Calu3 (cell line): ENCODE results near the gene TRAPPC6A. TPM values are rescaled to one million over a fixed set of nuclear protein-coding genes. Genes with fewer than 3 reads are reported as not detected.
A peak's percentile ranks its signal among the peaks of the same experiment; 100 is the strongest.

Source experiments
- BruUV-seq: library from RNA; stranded (reverse); fragments of 400-500 nt; replicated peaks from 2 replicates; lab custom pipeline; 2021; lab: Mats Ljungman, UMichigan
- CTCF ChIA-PET: fragments of 300-600 bp; sonication (Branson Sonifier 250); formaldehyde crosslinking; loops from one replicate; lab custom pipeline; 2022; ENCODE audit warnings: antibody characterized with exemption; lab: Charles Lee
- DNase-seq: peaks from one replicate; pipeline ENCODE4 v3.0.0; 2022
- H3K27ac Mint-ChIP-seq: one replicate; pipeline ENCODE4 v1.8.0; 2022; ENCODE audit warnings: mixed read lengths; ENCODE audit not compliant: unreplicated experiment
- H3K27me3 Mint-ChIP-seq: one replicate; pipeline ENCODE4 v1.8.0; 2022; ENCODE audit warnings: mixed read lengths; ENCODE audit not compliant: unreplicated experiment
- H3K36me3 Mint-ChIP-seq: one replicate; pipeline ENCODE4 v1.8.0; 2022; ENCODE audit warnings: mild to moderate bottlenecking, moderate library complexity, mixed read lengths; ENCODE audit not compliant: insufficient read depth, unreplicated experiment
- H3K4me1 Mint-ChIP-seq: one replicate; pipeline ENCODE4 v1.8.0; 2022; ENCODE audit warnings: mild to moderate bottlenecking, low read depth, mixed read lengths; ENCODE audit not compliant: unreplicated experiment
- H3K4me3 Mint-ChIP-seq: one replicate; pipeline ENCODE4 v1.8.0; 2022; ENCODE audit warnings: mild to moderate bottlenecking, low read depth, moderate library complexity, mixed read lengths; ENCODE audit not compliant: unreplicated experiment
- H3K9me3 Mint-ChIP-seq: one replicate; pipeline ENCODE4 v1.8.0; 2022; ENCODE audit warnings: low read depth, mixed read lengths; ENCODE audit not compliant: unreplicated experiment
- intact Hi-C: fragments of 100-400 bp; cut with micrococcal nuclease; formaldehyde crosslinking; loops from one replicate; pipeline ENCODE4 v1.10.0; 2022; ENCODE audit not compliant: unreplicated experiment
- total RNA-seq: library from RNA; stranded (reverse); gene quantifications from 2 replicates; pipeline ENCODE4 v1.2.3, GENCODE V29; 2022
- TF ChIP-seq, protein P1 (sequence below): fragments of 200-600 bp; IDR thresholded peaks from one replicate; pipeline ENCODE4 v1.8.0; 2022; ENCODE audit warnings: antibody characterized with exemption; ENCODE audit not compliant: unreplicated experiment

The TRAPPC6A gene
- total RNA-seq, 1 experiment from 2014 or later = 55.7 TPM

DNA sequence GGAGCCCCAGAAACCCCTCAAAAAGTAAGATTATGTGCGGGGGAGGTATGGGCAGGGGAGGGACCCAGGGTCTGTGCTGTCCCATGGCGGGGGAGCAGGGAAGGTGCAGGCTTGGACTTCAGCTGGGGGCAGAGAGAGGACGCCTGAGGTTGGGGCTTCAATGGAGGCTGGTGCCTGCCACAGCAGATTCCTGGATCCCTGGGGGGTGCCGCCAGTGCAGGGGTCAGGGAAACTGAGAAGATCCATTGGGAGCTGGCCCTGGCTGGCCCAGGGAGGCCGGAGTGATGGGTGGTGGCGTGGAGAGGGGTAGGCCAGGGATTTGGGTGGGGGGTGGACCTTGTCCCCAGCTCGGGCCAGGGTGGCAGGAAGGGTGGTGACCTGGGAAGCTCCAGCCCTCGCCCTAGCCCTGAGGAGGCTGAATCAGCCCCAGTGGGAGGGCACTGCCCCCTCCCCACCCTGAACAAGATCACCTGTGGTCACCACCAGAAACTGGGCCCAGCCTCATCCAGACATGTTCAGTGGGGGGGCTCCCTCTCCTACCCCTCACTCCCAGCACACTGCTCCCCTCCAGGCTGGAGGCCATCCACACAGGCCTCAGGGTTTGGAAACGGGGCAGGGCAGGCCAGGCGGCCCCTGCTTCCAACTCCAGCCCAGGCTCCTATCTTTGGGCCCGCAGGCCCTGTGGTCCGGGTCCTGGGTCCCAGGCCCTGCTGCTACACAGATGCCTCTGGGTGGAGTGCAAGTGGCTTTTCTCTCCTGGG is 18.6 kb downstream of the TRAPPC6A start:
- H3K36me3 Mint-ChIP-seq = peaks cover 65% of the 10 kb centered on the region
- intact Hi-C loops = no loop called here
- TF ChIP-seq, protein P1, sequence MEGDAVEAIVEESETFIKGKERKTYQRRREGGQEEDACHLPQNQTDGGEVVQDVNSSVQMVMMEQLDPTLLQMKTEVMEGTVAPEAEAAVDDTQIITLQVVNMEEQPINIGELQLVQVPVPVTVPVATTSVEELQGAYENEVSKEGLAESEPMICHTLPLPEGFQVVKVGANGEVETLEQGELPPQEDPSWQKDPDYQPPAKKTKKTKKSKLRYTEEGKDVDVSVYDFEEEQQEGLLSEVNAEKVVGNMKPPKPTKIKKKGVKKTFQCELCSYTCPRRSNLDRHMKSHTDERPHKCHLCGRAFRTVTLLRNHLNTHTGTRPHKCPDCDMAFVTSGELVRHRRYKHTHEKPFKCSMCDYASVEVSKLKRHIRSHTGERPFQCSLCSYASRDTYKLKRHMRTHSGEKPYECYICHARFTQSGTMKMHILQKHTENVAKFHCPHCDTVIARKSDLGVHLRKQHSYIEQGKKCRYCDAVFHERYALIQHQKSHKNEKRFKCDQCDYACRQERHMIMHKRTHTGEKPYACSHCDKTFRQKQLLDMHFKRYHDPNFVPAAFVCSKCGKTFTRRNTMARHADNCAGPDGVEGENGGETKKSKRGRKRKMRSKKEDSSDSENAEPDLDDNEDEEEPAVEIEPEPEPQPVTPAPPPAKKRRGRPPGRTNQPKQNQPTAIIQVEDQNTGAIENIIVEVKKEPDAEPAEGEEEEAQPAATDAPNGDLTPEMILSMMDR = no peak
- no peak for DNase-seq
- BruUV-seq = no TSS peak
- H3K4me3 Mint-ChIP-seq = no peak overlapping the region
- no peak overlapping the region for H3K27ac Mint-ChIP-seq
- peaks cover 25% of the 10 kb centered on the region for H3K27me3 Mint-ChIP-seq
- peaks cover 51% of the 10 kb centered on the region for H3K4me1 Mint-ChIP-seq
- no peaks in the 10 kb centered on the region for H3K9me3 Mint-ChIP-seq
- CTCF ChIA-PET = no interaction called here

DNA sequence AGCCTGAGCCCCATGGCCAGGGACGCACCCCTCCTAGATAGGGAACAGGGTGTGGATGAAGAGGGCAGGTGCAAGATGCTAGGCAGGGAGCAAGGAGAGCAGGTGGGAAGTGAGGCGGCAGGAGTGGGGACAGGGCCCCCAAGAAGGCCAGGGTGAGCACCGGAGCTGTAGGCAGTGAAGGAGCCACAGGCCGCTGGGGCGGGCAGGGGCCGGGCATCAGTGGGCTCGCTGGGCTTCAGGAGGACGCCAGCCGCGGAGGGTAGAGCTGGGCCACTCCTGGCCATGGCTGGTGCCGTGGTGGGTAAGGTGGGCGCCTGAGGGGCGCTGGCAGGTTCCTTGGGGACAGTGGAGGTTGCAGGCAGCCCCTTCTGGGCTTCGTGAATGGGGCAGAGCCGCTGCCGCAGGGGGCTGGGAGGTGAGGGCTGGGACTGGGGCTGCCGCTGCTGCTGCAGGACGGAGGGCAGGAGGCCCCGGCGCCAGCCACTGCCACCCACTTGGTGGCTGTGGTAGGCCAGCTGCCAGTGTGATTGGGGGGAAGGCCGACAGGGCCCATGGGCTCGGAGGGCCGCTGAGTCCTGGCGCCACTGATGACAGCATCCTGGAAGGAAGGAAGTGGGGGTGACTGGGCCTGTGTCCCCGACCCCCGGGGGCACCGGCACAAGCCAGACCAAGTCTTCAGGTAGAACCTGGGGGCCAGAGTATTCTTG is 19.4 kb downstream of the TRAPPC6A start:
- peak overlapping the region; percentile 28 for H3K27ac Mint-ChIP-seq
- no peak overlapping the region for H3K4me3 Mint-ChIP-seq
- H3K4me1 Mint-ChIP-seq = peaks cover 51% of the 10 kb centered on the region
- H3K9me3 Mint-ChIP-seq = no peaks in the 10 kb centered on the region
- TF ChIP-seq, protein P1 = no peak
- BruUV-seq = no TSS peak
- CTCF ChIA-PET = no interaction called here
- no peak for DNase-seq
- intact Hi-C loops = no loop called here
- peaks cover 25% of the 10 kb centered on the region for H3K27me3 Mint-ChIP-seq
- peaks cover 65% of the 10 kb centered on the region for H3K36me3 Mint-ChIP-seq

DNA sequence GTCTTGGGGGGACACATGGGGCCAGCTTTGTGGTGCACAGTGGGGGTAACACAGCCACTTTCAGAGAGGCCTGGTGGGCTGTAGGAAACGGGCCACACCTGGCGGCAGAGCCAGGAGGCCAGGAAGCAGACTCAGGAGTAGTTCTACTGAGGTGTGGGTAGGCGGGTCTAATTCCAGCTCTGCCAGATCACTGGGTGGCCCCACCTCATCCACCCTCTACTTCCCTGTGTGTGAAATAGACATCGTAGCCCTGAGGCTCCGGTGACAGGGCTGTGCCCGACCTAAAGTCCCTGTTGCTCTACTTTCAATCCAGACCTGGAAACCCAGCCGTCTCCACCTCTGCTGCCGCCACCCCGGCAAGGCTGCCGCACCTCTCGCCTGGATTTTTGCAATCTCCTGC is 21.3 kb downstream of the TRAPPC6A start:
- Mint-ChIP-seq H3K4me3 (no peak overlapping the region), H3K4me1 (peaks cover 48% of the 10 kb centered on the region), H3K36me3 (peaks cover 66% of the 10 kb centered on the region), H3K9me3 (no peaks in the 10 kb centered on the region), H3K27me3 (peaks cover 25% of the 10 kb centered on the region), H3K27ac (no peak overlapping the region)
- CTCF ChIA-PET = no interaction called here
- DNase-seq = no peak
- intact Hi-C loops = no loop called here
- no TSS peak for BruUV-seq
- TF ChIP-seq, protein P1 = no peak

DNA sequence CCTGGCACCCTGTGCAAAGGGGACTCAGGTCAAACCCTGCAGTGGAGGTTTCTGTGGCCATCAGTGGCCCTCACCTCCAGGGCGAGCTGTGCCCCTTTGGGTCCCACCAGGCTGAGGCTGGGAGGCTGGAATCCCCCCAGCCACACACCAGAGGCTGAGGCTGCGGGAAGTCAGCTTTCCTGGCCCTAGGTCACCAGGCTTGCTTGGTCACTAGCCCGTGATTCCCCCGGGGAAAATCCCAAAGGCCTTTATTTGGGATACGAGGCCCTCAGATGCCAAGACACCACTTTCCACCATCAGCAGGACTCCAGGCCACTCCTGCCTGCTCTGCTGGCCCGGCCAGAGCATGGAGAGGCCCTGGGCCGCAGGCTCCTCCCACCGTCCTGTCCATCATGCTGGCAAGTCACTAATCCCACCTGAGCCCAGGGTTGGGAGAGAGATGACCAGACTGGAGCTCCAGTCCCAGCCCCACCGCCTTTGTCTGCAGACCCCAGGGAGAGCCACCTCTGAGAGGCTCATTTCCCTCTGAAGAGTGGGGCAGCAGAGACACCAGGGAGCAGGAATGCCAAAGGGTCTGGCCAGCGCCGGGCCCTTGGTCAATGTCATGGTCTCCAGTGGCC is 21.9 kb downstream of the TRAPPC6A start:
- no peak overlapping the region for H3K4me3 Mint-ChIP-seq
- peaks cover 25% of the 10 kb centered on the region for H3K27me3 Mint-ChIP-seq
- DNase-seq = no peak
- no TSS peak for BruUV-seq
- CTCF ChIA-PET = no interaction called here
- TF ChIP-seq, protein P1 = no peak
- H3K9me3 Mint-ChIP-seq = no peaks in the 10 kb centered on the region
- H3K27ac Mint-ChIP-seq = no peak overlapping the region
- peaks cover 42% of the 10 kb centered on the region for H3K4me1 Mint-ChIP-seq
- H3K36me3 Mint-ChIP-seq = peaks cover 65% of the 10 kb centered on the region
- intact Hi-C loops = no loop called here
